ENCODE measurements around the gene TFIP11. TPM values are rescaled to one million over a fixed set of nuclear protein-coding genes. Genes with fewer than 3 reads are reported as not detected.
A peak's percentile ranks its signal among the peaks of the same experiment; 100 is the strongest.

Gene TFIP11
- total RNA-seq, 1 donor from 2014 or later = 11.6 TPM

GRCh38 chr22:26550498-26551033, 38.3 kb upstream of the TFIP11 start:
- peaks cover 3 to 5% of the 10 kb centered on the region in 2 donors for H3K4me1 ChIP-seq
- TF ChIP-seq CTCF (IDR thresholded peaks at IDR 0.05) = no peak
- H3K36me3 ChIP-seq = no peaks in the 10 kb centered on the region
- no peak overlapping the region for H3K4me3 ChIP-seq
- no peaks in the 10 kb centered on the region for H3K27me3 ChIP-seq
- peak overlapping the region; percentile 27 to 43 for H3K27ac ChIP-seq
- peak in 1 of 2 donors; percentile 70 for DNase-seq (ENCODE audit: low spot score in 2 of 2)
- intact Hi-C loops (cut with DNase I) = no loop called here
- H3K9me3 ChIP-seq = no peaks in the 10 kb centered on the region

- Histone ChIP-seq H3K4me1 (peaks cover 3 to 5% of the 10 kb centered on the region in 2 donors), H3K27me3 (no peaks in the 10 kb centered on the region), H3K36me3 (no peaks in the 10 kb centered on the region), H3K9me3 (no peaks in the 10 kb centered on the region), H3K4me3 (no peak overlapping the region), H3K27ac (no peak overlapping the region)
- TF ChIP-seq CTCF (IDR thresholded peaks at IDR 0.05) = no peak
- no peak for DNase-seq (ENCODE audit: low spot score in 2 of 2)
- intact Hi-C loops (cut with DNase I) = no loop called here
These were observed 37.7 kb upstream of the TFIP11 start for GRCh38 chr22:26549902-26550497.

- no peak for TF ChIP-seq CTCF (IDR thresholded peaks at IDR 0.05)
- H3K36me3 ChIP-seq = no peaks in the 10 kb centered on the region
- intact Hi-C loops (cut with DNase I) = no loop called here
- no peaks in the 10 kb centered on the region for H3K9me3 ChIP-seq
- no peaks in the 10 kb centered on the region for H3K27me3 ChIP-seq
- no peak for DNase-seq (ENCODE audit: low spot score in 2 of 2)
- H3K4me3 ChIP-seq = no peak overlapping the region
- no peak overlapping the region for H3K27ac ChIP-seq
- peaks cover 3 to 5% of the 10 kb centered on the region in 2 donors for H3K4me1 ChIP-seq
These were observed 36.7 kb upstream of the TFIP11 start for GRCh38 chr22:26548984-26549383.

- intact Hi-C loops (cut with DNase I) = no loop called here
- Histone ChIP-seq H3K36me3 (no peaks in the 10 kb centered on the region), H3K9me3 (no peaks in the 10 kb centered on the region), H3K4me1 (peaks cover 3 to 5% of the 10 kb centered on the region in 2 donors), H3K27me3 (no peaks in the 10 kb centered on the region), H3K4me3 (no peak overlapping the region), H3K27ac (no peak overlapping the region)
- no peak for DNase-seq (ENCODE audit: low spot score in 2 of 2)
- TF ChIP-seq CTCF (IDR thresholded peaks at IDR 0.05) = no peak
These were observed 36.0 kb upstream of the TFIP11 start for GRCh38 chr22:26548303-26548702.

GRCh38 chr22:26547837-26548236, 35.6 kb upstream of the TFIP11 start:
- Histone ChIP-seq H3K4me3 (no peak overlapping the region), H3K27ac (no peak overlapping the region), H3K9me3 (no peaks in the 10 kb centered on the region), H3K27me3 (no peaks in the 10 kb centered on the region), H3K4me1 (peaks cover 3 to 5% of the 10 kb centered on the region in 2 donors), H3K36me3 (no peaks in the 10 kb centered on the region)
- no peak for DNase-seq (ENCODE audit: low spot score in 2 of 2)
- intact Hi-C loops (cut with DNase I) = no loop called here
- TF ChIP-seq CTCF (IDR thresholded peaks at IDR 0.05) = no peak
